OCI-LY3 (cell line): ENCODE measurements around the gene TMEM91.

Source experiments
- CTCF ChIP-seq: fragments of 200-600, 300-600 bp; sonication (generic); IDR thresholded peaks from 2 replicates; pipeline ENCODE4 v1.5.1; 2014; ENCODE audit warnings: antibody characterized with exemption, low read length, low read depth
- EZH2phosphoT487 ChIP-seq: fragments of 200-600 bp; shearing (Covaris generic); IDR thresholded peaks from 2 replicates; pipeline ENCODE4 v1.6.1; 2018; ENCODE audit warnings: antibody characterized with exemption, mixed run types, low read depth

GRCh38 chr19:41401483-41401882 lies 25.1 kb downstream of the TMEM91 start:
- TF ChIP-seq CTCF (no peak), EZH2phosphoT487 (no peak)
